ENCODE results near the gene ABCE1. TPM values are rescaled to one million over a fixed set of nuclear protein-coding genes. Genes with fewer than 3 reads are reported as not detected.
A peak's percentile ranks its signal among the peaks of the same experiment; 100 is the strongest.
"Not testable (repeated sequence)": the region's sequence is repeated elsewhere in the genome, so short reads cannot be mapped to it uniquely, and the experiment has no call there.

ABCE1 gene
- total and polyA plus RNA-seq, 7 donors, result 9.0 to 58.2 (median 41.4) TPM

DNA sequence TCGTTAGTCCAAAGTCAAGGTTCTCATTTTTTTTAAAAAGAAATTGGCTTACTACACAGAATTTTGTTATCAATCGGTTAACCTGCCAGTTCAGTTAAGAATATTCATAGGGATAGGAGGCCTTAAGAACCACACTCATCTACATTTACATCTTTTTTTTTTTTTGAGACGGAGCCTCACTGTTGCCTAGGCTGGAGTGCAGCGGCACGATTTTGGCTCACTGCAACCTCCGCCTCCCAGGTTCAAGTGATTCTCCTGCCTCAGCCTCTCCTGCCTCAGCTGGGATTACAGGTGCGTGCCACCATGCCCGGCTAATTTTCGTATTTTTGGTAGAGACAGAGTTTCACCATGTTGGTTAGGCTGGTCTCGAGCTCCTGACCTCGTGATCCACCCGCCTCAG, 33.7 kb downstream of the ABCE1 start:
- 90 to 93% methylated on average over 12 of the region's 12 CpGs for WGBS, 2 donors
- Histone ChIP-seq H3K4me1 (peaks cover 0 to 14% (median 8%) of the 10 kb centered on the region in 4 donors), H3K4me3 (no peak overlapping the region), H3K36me3 (peaks cover 0 to 32% (median 0%) of the 10 kb centered on the region in 4 donors), H3K27ac (peak overlapping the region in 1 of 4 donors; percentile 0), H3K9me3 (no peaks in the 10 kb centered on the region), H3K27me3 (no peaks in the 10 kb centered on the region)
- TF ChIP-seq, protein P1, sequence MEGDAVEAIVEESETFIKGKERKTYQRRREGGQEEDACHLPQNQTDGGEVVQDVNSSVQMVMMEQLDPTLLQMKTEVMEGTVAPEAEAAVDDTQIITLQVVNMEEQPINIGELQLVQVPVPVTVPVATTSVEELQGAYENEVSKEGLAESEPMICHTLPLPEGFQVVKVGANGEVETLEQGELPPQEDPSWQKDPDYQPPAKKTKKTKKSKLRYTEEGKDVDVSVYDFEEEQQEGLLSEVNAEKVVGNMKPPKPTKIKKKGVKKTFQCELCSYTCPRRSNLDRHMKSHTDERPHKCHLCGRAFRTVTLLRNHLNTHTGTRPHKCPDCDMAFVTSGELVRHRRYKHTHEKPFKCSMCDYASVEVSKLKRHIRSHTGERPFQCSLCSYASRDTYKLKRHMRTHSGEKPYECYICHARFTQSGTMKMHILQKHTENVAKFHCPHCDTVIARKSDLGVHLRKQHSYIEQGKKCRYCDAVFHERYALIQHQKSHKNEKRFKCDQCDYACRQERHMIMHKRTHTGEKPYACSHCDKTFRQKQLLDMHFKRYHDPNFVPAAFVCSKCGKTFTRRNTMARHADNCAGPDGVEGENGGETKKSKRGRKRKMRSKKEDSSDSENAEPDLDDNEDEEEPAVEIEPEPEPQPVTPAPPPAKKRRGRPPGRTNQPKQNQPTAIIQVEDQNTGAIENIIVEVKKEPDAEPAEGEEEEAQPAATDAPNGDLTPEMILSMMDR (IDR thresholded peaks at IDR 0.05), result no peak
- TF ChIP-seq EP300 (IDR thresholded peaks at IDR 0.05) (no peak), POLR2AphosphoS5 (IDR thresholded peaks at IDR 0.05) (no peak), POLR2A (IDR thresholded peaks at IDR 0.05) (no peak)
- intact Hi-C loops (cut with DNase I), result no loop called here
- no peak for DNase-seq

DNA sequence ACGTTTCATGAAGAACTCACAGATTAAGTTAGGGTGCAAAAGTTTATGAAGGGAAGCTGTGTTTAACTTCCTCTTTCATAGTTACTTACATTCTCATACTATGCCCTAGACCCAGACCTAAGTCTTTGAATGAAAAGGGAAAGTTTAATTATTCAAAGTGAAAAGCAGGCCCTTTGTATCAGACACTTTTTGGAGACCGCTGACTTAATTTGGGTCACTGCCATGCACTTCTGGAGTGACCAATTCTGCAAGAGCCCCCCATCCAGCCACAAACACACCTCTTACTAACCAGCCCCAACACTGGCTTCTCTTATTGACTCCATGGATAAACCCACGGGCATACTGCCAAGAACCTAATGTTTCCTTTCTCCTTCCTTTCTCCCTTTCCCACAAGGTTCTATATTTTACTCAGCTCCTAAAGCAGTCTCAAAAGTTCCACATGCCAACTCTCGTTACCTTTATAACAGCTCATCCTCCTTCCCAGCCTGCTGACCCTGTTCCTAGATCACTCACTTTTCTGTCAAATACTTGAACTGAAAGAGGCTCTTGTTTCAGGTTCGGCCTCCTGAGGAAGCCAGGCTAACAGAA, 34.5 kb downstream of the ABCE1 start:
- Histone ChIP-seq H3K27me3 (no peaks in the 10 kb centered on the region), H3K27ac (no peak overlapping the region), H3K4me3 (no peak overlapping the region), H3K36me3 (peaks cover 0 to 32% (median 2%) of the 10 kb centered on the region in 4 donors), H3K9me3 (no peaks in the 10 kb centered on the region), H3K4me1 (peaks cover 0 to 14% (median 8%) of the 10 kb centered on the region in 4 donors)
- intact Hi-C loops (cut with DNase I), result no loop called here
- 67 to 76% methylated on average over 5 of the region's 5 CpGs for WGBS, 2 donors
- TF ChIP-seq EP300 (IDR thresholded peaks at IDR 0.05), result no peak
- no peak for TF ChIP-seq POLR2A (IDR thresholded peaks at IDR 0.05)
- TF ChIP-seq, protein P1 (IDR thresholded peaks at IDR 0.05), result no peak
- no peak for TF ChIP-seq POLR2AphosphoS5 (IDR thresholded peaks at IDR 0.05)
- DNase-seq, result no peak

DNA sequence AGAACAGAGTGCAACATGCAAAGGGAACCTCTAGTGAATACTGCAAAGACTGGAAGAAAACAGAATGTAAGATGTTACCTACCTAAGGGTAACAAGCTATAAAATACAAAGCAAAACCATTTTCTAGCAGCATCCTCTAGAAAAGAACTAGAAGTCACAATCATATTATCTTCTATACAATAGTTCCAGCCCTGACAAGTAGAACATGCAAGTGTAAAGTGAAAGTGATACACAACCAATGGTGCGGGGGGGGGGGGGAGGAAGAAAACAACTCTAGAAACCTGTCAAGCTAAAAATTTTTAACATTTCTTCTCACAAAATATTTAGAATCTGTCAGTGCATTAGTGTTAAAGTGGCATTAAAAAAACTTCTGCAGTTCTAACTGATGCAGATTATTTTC, 38.1 kb downstream of the ABCE1 start:
- H3K27ac ChIP-seq; H3K9me3 ChIP-seq; intact Hi-C loops (cut with DNase I); H3K27me3 ChIP-seq; DNase-seq; H3K4me3 ChIP-seq: not testable (repeated sequence)
- 46% methylated on average over 1 of the region's 1 CpG; no CpG with 5 or more reads in 1 of the 2 donors for WGBS, 2 donors
- Histone ChIP-seq H3K36me3 (peaks cover 4 to 45% (median 26%) of the 10 kb centered on the region in 4 donors), H3K4me1 (peaks cover 0 to 12% (median 2%) of the 10 kb centered on the region in 4 donors)

DNA sequence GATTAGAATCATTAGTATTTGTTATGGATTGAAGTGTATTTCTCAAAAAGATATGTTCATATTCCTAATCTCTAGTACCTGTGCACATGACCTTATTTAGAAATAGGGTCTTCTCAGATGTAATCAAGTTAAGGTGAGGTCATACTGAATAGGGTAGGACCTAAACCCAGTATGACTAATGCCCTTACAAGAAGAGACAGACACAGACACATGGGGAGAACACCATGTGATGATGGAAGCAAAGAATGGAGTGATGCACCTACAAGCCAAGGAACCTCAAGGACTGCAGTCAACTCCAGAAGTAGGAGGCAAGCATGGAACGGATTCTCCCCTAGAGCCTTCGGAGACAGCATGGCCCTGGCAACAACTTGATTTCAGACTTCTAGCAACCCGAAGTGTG, 50.9 kb downstream of the ABCE1 start:
- H3K9me3 ChIP-seq, result no peaks in the 10 kb centered on the region
- intact Hi-C loops (cut with DNase I), result no loop called here
- WGBS, 2 donors, result 93 to 95% methylated on average over 3 of the region's 3 CpGs
- H3K36me3 ChIP-seq, result peaks cover 11 to 92% (median 31%) of the 10 kb centered on the region in 4 donors
- H3K27ac ChIP-seq, result no peak overlapping the region
- H3K4me1 ChIP-seq, result peaks cover 0 to 6% (median 0%) of the 10 kb centered on the region in 4 donors
- H3K27me3 ChIP-seq, result no peaks in the 10 kb centered on the region
- no peak for TF ChIP-seq EP300 (IDR thresholded peaks at IDR 0.05)
- TF ChIP-seq POLR2A (IDR thresholded peaks at IDR 0.05), result no peak
- TF ChIP-seq POLR2AphosphoS5 (IDR thresholded peaks at IDR 0.05), result no peak
- TF ChIP-seq, protein P1 (IDR thresholded peaks at IDR 0.05), result no peak
- DNase-seq, result no peak
- H3K4me3 ChIP-seq, result no peak overlapping the region

DNA sequence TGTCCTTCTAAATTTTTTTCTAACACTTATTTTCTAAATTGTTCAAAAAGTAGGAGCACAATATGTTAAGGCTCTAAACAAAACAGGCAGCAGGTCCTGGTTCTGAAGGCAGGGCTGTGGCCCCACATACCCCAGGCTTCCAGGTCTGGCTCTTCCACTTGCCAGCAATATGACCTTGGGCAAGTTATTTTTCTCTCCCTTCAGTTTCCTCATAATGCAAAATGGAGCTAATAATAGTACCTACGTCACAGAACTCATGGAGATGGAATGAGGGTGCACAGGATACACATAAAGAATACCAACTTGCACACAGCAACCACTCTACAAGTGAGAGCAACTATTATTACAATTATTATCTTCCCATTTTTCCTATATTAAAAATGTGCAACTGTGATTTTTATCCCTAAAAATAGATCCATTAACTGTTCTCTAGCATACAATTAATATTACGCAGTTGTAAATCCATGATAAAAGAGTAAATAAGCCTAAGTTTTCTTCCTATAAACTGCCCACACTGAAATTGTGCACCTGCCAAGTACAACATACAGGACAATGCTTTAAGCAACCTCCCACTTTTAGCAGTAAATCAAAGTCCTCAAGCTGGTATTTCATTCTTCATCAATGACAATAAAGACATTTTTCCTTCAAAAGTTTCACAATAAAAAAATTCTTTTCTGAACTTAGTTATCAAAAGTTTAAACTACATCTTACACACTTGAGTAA, 55.2 kb downstream of the ABCE1 start:
- WGBS, 2 donors, result 79 to 92% methylated on average over 2 of the region's 2 CpGs
- intact Hi-C loops (cut with DNase I), result loop anchor here (5.0 kb wide), 1 partner anchor 36 kb away; no protein-coding TSS in a partner anchor
- TF ChIP-seq POLR2AphosphoS5 (IDR thresholded peaks at IDR 0.05) (peak in 1 of 4 donors; percentile 21), POLR2A (IDR thresholded peaks at IDR 0.05) (no peak)
- Histone ChIP-seq H3K27me3 (no peaks in the 10 kb centered on the region), H3K4me1 (peaks cover 0 to 6% (median 0%) of the 10 kb centered on the region in 4 donors), H3K4me3 (no peak overlapping the region), H3K36me3 (peaks cover 0 to 78% (median 20%) of the 10 kb centered on the region in 4 donors), H3K27ac (peak overlapping the region in 2 of 4 donors; percentile 35 to 50), H3K9me3 (no peaks in the 10 kb centered on the region)
- no peak for DNase-seq
